Fibroblast of the aortic adventitia (primary cell): ENCODE measurements around the gene SEZ6L2. TPM values are rescaled to one million over a fixed set of nuclear protein-coding genes. Genes with fewer than 3 reads are reported as not detected.
"Not testable (repeated sequence)": the region's sequence is repeated elsewhere in the genome, so short reads cannot be mapped to it uniquely, and the experiment has no call there.

ENCODE experiments used
- DNase-seq: peaks from one replicate; pipeline ENCODE4 v3.0.0-alpha.2; 2010; ENCODE audit warnings: low read depth
- H3K4me3 ChIP-seq: 2 replicates; pipeline ENCODE4 v1.5.1; 2011; ENCODE audit warnings: low read depth, mild to moderate bottlenecking, control low read depth, low read length, moderate library complexity
- total RNA-seq: library from RNA; depleted of rRNA; stranded (reverse); fragments of >200 nt; gene quantifications from 2 replicates; pipeline ENCODE4 v1.2.3, GENCODE V29; 2012; ENCODE audit warnings: low replicate concordance
- TF ChIP-seq, protein P1 (sequence below): IDR thresholded peaks from 2 replicates; pipeline ENCODE4 v1.5.1; 2011; ENCODE audit warnings: mild to moderate bottlenecking, low read length, control low read depth, inconsistent platforms; ENCODE audit not compliant: insufficient read depth

The SEZ6L2 gene
- total RNA-seq, 1 donor, result 1.4 TPM

- no peak for DNase-seq
- no peak overlapping the region for H3K4me3 ChIP-seq
- TF ChIP-seq, protein P1, sequence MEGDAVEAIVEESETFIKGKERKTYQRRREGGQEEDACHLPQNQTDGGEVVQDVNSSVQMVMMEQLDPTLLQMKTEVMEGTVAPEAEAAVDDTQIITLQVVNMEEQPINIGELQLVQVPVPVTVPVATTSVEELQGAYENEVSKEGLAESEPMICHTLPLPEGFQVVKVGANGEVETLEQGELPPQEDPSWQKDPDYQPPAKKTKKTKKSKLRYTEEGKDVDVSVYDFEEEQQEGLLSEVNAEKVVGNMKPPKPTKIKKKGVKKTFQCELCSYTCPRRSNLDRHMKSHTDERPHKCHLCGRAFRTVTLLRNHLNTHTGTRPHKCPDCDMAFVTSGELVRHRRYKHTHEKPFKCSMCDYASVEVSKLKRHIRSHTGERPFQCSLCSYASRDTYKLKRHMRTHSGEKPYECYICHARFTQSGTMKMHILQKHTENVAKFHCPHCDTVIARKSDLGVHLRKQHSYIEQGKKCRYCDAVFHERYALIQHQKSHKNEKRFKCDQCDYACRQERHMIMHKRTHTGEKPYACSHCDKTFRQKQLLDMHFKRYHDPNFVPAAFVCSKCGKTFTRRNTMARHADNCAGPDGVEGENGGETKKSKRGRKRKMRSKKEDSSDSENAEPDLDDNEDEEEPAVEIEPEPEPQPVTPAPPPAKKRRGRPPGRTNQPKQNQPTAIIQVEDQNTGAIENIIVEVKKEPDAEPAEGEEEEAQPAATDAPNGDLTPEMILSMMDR, result no peak
These were observed 17.6 kb upstream of the SEZ6L2 start for GRCh38 chr16:29916979-29917378.

DNA sequence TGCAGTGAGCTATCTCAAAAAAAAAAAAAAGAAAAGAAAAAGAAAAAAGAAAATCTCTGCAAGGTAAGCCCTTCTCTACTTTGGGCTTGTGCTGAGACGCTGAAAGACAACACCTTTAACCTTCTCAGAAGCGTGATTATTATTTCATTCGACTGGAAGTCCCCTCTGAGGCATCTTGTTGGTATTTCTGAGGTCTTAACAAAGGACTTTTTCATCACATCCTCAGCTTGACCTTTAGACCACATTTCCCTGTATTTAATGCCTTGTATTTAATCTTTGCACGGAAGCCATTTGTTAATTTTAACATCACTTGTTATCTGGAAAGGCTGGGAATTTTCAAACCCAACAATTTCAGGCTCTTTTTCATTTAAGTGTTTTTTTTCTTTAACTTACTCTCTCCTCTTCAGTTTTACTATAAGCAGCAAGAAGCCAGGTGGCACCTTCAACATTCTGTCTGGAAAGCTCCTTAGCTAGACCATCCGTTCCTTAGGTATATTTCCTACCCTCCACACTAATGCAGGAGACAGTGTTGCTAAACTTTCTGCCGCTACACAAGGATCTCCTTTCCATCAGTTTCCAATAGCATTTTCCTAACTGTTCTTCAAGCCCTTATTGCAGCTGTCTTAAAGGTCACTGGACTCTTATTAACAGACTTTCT lies 16.4 kb upstream of the SEZ6L2 start:
- DNase-seq, result no peak
- TF ChIP-seq, protein P1, result no peak
- H3K4me3 ChIP-seq, result no peak overlapping the region

DNA sequence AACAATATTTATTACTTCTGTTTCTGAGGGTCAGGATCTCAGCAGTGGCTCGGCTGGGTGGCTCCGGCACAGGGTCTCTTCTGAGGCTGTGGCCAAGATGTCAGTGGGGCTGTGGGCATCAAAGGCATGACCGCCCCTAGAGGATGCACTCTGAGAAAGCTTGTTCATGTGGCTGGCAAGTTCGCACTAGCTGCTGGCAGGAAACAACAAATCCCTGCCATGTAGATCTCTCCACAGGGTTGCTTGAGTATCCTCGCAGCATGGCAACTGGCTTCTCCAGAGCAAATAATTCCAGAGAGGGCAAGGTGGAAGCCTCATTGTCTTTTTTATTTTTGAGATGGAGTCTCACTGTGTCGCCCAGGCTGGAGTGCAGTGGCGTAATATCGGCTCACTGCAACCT lies 14.2 kb upstream of the SEZ6L2 start:
- TF ChIP-seq, protein P1, result no peak
- DNase-seq, result no peak
- H3K4me3 ChIP-seq, result no peak overlapping the region

DNA sequence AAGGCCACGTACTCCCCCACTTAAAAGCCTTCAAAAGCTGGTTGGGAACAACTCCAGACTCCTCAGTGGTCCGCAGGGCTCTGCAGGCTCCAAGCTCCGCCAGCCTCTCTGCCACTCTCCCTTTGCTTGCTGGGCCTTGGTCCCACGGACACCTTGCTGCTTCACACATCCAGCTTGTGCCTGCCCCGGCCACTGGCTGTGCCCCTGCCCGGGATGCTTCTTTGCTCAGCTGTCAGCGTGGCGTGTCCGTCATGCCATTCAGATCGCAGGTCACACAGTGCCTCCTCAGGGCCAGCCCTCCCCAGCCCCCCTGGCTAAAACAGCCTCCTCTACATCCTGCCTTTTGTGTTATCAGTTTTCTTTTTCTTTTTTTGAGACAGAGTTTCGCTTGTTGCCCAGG lies 12.7 kb upstream of the SEZ6L2 start:
- H3K4me3 ChIP-seq, result no peak overlapping the region
- TF ChIP-seq, protein P1, result no peak
- DNase-seq, result no peak

- TF ChIP-seq, protein P1, result no peak
- DNase-seq, result no peak
- H3K4me3 ChIP-seq, result no peak overlapping the region
These were observed 12.3 kb upstream of the SEZ6L2 start for GRCh38 chr16:29911676-29912010.

DNA sequence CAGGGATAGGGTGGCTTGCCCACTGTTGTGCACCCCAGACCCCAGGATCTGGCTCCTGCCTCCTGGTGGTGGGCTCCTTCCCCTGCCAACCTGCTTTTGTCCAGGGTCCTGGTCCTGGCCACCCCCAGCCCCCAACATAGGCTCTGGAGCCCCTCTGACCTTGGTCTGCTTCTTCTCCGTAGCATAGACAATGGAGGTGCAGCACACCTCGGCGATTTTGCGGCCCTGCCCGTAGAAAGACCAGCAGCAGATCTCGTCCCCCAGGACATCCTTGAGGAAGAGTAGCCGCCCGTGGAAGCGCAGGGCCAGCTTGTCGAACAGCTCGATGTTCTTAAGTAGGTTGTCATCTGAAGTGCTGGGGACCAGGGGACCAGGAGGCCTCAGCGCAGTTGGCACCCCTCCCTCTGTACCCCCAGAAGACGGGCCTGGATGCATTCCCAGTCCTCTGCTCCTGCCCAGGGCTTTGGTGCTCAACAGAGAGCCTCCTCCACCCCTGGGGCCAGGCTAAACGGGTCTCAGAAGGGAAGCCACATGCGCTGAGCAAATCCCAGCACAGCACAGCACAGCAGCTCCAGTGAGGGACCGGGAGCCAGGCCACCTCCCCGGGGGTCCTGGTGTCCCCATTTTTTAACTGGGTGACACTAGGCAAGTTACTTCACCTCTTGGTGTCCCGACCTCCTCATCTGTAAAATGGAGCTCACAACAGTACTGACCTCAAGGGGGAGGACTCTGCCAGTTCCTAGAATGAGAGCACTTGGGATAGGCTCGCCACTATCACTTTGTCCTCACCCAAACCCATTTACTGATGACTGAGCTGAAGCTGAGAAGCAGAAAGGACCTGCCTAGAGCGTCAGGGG lies 11.7 kb upstream of the SEZ6L2 start:
- no peak for DNase-seq
- no peak overlapping the region for H3K4me3 ChIP-seq
- TF ChIP-seq, protein P1, result no peak

GRCh38 chr16:29909851-29910250 lies 10.5 kb upstream of the SEZ6L2 start:
- not testable (repeated sequence) for DNase-seq, H3K4me3 ChIP-seq
